LoVo (cell line): ENCODE results near the gene ARHGAP24.
"Not testable (repeated sequence)": the region's sequence is repeated elsewhere in the genome, so short reads cannot be mapped to it uniquely, and the experiment has no call there.

ENCODE experiments used
- DNase-seq: peaks from one replicate; pipeline ENCODE4 v3.0.0-alpha.2; 2016; ENCODE audit warnings: low spot score

Gene ARHGAP24

DNA sequence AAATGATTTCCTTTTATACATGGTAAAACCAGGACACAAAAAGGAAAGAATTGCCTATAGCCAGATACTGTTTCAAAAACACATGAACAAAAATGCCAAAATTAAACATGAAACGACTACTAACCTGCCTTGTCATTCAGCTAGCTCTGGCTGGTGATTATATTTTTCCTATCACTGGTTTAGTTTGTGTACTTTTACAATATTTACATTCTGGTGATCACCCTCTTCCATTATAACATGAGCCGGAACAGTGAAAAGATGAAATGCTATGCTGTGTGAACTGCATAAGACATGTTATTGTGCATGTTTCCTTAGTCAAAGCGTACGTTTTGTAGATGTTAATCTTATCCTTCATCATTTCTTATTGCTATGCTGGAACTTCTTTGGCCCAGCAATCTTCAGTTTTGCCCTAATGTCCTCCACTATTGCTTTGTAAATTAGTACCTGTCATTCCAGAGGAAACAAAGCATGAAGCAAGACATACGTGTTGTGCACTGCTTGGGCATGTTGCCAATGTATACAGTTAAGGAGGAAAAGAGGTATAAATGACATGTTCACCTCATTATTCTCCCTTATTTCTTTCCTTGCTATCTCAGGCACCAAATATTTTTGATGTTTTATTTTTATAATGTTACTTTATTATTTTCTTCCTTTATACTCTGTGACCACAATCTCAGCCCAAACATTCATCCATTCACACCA, 386.3 kb downstream of the ARHGAP24 start:
- no peak for DNase-seq

DNA sequence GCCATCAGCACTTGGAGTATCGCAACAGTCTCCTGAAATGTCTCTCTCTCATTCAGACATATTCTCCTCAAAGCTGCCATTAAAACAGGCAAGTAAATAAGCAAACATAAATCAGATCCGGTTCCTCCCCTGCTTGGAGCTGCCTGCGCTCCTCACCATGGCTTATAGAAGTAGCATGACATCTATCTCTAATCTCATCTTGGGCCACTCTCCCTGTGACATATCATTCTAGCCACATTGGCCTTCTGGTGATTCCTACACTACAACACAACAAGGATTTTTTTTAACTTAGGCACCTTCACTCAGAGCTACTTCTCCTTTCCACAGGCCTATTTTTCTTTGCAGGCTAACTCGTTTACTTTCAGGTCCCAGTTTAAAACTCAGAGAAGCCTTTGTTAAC, 387.9 kb downstream of the ARHGAP24 start:
- DNase-seq, result no peak

DNA sequence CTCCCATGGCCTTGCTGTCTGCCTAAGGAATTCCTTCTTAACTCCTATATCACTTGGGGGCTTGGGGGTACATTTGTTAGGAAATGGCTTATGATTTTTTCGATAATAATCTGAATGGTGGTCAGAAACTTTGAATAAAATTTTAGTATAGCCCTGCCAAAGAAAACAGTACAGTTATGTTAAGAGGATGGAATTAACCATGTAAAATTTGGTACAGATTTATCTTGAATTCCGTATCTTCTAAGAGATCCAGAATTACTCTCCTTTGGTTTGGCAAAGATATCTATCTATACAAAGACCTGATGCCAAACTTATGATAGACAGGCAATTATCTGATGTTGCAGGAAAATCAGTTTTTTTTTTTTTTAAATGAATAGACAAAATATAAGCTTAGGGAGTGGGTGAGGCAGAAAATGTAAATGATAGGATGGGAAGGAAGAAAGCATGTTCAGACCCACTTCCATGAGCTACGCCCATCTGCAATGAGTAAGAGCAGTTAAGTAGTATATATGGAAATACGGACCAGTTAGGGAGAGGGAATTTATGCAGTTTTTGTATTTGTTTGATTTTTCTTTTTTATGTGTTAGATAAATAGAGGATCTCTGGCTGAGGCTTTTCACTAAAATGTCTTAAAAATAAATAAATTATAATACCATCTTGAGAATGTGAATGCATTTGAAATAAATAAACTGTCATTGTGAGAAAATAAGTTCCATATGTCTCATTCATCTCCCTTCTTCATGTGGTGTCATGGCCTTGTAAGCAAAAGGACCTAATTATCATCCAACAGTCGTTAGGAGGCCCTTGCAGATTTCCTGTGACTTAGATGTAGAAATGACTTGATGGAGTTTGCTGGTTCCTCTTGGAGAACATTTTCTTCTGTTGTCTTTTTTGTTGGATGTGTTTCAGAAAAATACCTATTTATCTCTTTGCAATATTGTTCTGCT, 389.6 kb downstream of the ARHGAP24 start:
- DNase-seq, result no peak

DNA sequence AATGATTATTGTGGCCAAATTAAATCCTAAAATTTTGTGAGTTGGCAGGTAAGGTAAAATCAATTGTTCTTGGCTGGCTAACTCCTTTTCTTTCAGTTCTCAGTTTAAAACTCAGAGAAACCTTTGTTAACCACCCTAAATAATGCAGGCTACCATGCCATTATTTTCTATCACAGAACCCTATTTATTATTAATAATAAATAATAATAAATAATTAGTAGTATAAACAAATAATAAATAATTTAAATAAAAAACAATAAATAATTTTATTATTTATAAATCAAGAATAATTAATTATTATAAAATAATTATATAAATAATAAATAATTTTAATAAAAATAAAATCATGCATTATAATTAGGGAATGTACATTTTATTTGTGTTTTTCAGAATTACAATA, 390.3 kb downstream of the ARHGAP24 start:
- no peak for DNase-seq

DNA sequence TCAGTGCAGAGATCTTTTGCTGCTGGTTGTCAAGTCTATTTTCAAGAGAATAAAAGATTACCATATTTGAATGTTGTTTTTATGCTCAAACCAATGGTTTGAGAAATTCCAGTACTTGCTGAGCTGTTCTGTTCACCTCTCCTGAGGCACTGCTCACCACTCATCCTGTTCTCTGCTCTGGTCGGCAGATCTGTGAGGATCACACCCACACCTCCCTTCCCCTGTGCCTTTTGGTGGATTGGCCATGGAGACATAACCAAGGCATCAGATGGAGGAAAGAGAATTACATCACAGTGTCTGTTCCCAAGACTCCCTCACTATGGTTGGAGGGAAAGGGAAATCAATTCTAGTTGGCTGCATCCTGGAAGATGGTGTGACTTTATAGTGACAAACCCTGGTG, 391.6 kb downstream of the ARHGAP24 start:
- DNase-seq, result no peak

DNA sequence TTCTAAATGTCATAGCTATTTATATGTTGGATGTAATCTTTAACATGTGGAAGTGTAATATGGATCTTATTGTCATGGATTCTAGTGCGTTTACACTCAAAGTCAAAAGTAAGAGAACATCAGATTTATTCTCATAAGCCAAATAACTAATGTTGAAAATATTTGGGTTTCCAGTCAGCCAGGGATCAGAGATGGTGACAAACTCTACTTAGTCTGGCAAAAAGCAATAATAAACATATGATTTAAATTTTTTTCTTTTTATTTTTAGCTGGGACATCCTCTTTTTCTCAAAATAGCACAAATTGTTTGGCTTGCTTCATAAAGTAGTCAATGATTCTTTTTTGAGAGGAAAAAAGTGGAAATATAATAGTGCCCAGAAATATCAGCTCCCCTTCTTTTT, 392.3 kb downstream of the ARHGAP24 start:
- DNase-seq, result no peak

DNA sequence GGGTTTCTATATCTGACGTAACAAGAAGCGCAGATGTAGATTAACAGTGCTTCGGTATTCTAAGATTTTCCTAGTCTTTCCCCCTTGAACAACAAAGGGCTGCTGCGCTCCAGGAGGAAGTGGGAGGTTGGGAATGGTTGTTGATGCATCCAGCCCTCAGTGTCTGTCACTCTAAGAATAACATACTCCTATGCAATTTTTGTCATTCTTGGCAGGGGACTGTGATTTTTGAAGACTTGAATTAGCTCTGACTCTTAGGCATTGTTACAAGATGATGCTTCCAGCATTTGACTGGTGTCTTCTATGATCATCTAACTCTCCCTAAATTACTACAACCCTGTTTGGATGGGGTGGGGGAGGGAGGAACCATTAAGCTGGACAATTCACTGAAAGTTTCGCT, 394.2 kb downstream of the ARHGAP24 start:
- DNase-seq, result no peak

DNA sequence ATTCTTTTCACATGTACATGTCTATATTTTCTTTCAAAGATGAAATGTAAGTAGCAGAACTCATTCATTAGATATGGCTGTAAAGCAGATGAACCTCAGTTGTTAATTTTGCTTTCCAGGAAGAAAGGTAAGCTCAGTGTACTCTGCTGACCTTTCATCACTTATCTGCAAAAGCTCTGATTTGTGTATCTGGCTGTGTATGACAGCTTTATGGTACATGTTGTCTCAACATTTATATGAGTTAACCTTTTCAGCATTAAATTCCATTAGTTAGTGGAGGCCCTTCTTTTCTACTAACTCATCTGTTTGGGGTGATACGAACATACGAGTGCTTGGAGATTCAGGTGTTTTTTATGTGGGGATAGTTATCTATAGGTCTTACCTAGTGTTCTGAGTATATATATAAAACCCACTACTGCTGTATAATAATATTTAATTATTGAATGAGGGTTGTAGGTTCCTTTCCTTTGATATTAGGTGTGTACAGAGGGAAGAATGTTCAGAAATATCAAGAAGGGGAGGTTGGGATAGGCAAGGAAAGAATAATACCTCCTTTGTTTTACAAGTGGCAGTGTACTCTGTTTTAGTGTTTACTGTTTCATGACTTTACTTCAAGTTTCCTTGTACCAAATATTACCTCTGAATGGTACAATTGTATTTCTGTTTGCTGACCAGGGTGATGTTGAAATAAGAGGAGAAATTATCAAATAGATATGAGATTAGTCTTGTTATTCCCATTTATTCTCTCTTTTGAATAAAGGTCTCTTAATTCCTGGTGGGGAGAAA, 395.5 kb downstream of the ARHGAP24 start:
- no peak for DNase-seq

DNA sequence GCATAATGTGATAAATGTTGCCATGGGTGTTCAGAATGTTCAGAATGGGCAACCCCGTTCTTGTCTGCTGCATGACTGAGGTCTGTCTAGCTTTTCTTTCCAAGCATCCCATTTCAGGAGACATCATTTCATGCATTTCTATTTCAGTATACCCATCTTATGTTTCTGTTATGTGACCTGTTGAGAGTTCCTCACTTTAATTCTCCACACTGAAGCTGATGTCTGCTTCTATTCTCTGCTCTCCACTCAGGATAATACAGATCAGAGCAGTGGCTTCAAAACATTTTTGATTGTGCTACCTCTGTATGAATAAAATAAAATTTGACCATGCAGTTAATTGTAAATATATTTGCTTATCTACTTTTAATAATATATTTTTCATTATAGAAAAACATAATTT, 398.6 kb downstream of the ARHGAP24 start:
- no peak for DNase-seq

DNA sequence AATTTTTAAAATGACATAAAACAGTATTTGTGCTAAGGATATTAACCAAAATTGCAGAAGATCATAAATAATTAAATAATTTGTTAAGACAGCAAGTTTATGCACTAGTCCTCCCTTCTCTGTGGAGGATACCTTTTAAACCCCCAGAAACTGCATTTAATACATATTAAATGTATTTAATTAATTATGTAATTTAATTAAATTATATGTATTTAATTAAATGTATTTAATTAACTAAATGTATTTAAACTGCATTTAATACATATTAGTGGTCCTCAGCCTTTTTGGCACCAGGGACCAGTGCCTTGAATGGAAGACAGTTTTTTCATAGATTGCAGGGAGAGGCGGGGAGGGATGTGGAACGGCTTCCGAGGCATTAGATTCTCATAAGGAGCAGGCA, 404.6 kb downstream of the ARHGAP24 start:
- no peak for DNase-seq

DNA sequence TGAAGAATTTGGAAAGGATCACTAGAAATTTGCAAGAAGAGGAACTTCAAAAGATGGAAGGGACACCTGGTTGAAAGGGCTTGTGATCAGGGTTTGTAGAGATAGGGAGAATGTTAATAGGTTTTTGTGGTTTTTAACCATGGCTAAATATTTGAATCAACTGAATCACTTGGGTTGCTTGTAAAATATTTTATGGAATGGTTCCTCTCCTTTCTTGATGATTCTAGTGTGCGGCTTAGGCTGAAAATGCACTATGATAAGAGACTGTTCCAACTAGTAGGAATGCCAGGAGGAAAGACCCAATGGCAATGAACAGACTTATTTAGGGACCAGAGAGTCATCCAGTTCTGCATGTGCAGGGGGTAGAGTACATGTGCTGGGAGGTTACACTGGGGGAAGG, 408.2 kb downstream of the ARHGAP24 start:
- no peak for DNase-seq

DNA sequence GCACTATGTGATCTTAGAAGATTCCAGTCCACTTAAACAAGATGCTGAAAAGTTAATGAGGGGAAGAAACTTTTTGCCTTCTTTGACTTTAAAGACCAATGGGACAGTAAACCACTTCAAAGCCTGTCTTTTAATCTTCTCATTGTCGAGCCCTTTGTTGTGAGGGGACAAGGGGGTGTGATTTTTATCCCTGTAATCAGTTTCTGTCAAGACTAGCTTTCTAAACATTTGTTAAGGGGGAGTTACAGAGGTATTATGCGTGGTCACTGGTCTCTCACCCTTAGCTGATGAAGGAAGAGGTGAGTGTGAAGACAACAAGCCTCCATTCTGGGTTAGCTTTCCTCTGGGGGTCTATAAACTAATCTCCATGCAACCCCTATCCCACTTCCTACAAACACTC, 409.3 kb downstream of the ARHGAP24 start:
- no peak for DNase-seq

DNA sequence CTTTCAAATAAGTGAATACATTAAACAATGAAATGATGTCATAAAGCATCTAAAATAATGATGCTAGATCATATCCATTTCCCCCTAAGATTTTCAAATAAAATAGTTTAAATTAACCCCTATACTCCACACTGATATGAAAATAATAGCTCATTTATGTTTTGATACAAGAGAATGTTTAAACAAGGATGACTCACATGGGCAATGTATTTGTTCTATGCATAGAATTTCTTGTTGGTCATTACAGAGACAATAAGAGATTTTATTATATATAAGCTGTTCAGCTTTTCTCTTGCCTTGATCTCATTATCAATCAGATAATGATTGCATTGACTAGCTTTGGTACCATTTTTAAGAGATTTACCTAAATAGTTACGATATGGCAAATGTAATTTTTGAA, 411.7 kb downstream of the ARHGAP24 start:
- no peak for DNase-seq

DNA sequence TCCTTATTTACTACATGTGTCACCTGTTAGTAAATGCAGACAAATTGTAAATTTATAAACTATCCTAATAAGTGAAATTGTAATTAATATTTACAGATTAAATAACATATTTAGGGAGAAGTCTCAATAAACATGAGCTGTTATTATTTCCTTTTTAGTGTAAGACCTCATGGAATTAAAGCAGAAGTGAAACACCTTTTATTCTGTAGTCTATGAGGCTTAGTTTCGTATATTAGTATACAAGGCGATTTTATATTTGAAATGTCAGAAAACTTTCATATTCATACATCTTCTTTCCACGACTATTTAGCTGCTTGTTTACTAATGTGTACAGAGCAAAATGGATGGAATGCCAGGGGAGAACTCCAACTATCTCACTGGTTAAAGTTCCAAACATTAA, 414.4 kb downstream of the ARHGAP24 start:
- DNase-seq, result no peak

DNA sequence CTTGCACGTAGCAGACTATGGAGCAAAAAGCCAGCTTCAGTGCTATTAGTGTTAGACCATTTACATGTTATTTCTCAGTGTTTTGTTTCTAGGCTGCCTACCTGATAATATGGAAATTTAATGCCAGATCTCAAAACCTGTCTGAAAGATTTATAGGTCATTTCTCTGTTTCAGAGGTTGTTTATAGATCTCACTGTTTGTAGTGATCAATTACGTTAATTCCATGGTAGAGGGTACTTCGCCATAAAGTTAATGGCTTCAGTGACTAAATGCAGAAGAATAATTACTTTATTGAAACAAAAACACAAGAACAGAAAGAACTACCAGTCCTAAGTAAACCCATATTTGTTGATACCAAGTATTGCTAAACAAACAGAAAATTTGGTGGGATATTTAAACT, 420.8 kb downstream of the ARHGAP24 start:
- DNase-seq, result no peak

DNA sequence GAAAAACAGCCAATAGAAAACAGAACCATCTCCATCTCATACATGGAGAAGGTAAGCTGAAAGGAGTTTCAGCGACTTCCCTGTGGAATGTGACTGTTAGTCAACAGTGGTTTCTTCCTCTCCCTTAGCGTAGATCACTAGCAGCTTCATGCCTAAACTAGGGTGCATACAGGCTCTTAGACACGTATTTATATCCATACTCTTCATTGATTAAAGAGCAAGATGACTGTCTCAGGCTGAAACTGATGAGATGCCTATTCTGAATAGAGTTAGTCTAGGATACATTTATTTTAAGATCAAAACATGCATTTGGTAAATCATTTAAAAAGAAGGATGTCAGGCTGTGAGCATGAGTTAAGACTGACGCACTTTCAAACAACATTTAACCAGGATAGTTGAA, 423.3 kb downstream of the ARHGAP24 start:
- DNase-seq, result no peak

DNA sequence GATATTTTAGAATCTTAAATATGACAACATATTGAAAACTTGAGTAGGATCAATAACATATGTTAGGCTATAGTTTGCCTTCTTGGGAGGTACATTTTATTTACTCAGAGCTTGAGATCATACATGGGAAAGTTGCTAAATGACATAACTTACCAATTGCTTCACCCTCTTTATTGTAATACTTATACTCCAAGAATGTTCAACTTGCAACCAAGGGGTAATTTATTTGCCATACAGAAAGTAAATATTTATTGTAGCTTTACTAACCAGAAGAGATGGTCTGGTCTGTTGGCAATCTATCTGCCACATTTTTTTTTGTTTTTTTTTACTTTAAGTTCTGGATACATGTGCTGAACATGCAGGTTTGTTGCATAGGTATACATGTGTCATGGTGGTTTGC, 426.6 kb downstream of the ARHGAP24 start:
- no peak for DNase-seq

DNA sequence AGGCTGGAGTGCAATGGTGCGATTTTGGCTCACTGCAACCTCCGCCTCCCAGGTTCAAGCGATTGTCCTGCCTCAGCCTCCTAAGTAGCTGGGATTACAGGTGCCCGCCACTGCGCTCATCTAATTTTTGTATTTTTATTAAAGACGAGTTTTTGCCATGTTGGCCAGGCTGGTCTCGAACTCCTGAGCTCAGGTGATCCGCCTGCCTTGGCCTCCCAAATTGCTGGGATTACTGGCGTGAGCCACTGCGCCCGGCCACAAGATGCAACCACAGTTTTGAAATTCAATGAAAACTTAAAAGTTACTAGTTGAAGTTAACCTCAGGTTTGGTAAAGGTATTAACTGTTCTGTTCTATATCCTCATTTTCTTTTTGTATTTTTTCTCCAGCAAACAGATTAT, 427.7 kb downstream of the ARHGAP24 start:
- DNase-seq, result not testable (repeated sequence)

DNA sequence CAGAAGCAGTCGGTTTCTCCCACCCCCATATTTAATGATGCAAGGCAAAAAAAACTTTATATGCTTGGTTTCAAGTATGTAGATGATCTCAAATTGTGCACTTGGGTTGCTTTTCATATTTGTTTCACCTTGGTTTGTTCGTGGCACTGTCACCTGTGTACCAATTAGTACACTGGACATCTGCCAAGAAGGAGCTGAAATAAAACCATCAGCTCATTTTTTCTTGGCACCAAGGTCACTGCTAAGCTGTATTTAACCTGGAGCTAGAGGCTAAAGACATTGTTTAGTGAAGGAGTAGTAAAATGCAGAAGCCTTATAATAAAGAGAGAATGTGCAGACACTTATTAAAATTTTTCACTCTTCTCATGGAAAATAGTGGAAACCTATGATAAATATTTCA, 430.8 kb downstream of the ARHGAP24 start:
- DNase-seq, result no peak

DNA sequence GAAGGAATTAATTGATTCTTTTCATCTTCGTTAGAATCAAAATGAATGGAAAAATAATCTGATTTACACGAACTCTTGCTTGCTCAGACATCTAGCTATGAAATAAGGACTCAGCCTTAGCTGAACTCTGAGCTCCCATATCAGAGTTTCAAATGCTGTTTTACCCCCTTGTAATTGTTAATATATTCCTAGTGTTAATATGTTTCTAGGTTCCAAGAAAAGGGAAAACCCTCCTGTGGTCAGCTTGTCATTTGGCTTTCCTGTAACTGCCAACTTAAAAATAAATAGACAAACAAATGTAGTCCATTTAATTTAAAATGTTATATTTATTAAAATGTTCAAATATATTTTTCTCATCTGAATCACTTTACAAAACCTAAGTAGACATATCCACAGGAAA, 432.1 kb downstream of the ARHGAP24 start:
- no peak for DNase-seq

DNA sequence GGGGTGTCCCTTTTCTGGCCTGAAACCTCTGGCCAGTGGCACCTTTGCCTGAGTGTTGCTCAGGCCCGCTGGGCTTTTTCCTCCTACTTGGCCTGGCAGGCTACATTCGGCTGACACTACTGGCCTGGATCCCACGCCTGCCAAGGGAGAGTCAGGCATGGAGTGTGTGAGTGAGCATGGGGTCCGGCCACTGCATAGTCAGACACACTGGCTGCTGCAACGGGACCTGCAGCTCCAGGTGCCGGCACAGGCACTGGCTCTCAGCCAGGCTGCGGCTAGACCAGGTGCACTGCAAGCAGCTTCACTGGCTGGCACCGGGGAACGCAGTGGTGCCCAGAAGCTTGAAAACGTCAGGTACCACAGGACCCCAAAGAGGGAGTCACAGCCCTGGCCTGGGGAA, 434.9 kb downstream of the ARHGAP24 start:
- no peak for DNase-seq

DNA sequence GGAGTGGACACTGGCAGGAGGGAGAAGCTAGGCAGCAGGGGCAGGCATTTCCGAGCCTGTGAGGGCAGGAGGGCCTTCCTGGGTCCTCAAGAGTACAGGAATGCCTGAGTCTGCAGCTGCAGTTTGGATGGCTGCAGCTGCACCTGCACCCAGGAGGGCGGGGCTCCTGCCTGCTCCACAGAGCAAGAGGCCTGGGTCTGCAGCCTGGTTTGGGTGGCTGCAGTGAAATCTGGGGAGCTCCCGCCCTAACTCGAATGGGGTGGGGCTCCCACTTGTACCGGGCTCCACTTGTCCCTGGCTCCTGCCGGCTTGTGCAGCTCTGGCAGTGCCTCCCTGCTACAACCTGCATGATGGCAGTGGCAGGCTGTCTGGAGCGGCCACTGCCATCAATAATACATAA, 436.0 kb downstream of the ARHGAP24 start:
- no peak for DNase-seq
